ENCODE measurements around the gene RAB3GAP2. TPM values are rescaled to one million over a fixed set of nuclear protein-coding genes. Genes with fewer than 3 reads are reported as not detected.
A peak's percentile ranks its signal among the peaks of the same experiment; 100 is the strongest.
"Not testable (repeated sequence)": the region's sequence is repeated elsewhere in the genome, so short reads cannot be mapped to it uniquely, and the experiment has no call there.

RAB3GAP2 gene
- total RNA-seq, 2 experiments from 2014 or later: 49.5 to 55.4 TPM

DNA sequence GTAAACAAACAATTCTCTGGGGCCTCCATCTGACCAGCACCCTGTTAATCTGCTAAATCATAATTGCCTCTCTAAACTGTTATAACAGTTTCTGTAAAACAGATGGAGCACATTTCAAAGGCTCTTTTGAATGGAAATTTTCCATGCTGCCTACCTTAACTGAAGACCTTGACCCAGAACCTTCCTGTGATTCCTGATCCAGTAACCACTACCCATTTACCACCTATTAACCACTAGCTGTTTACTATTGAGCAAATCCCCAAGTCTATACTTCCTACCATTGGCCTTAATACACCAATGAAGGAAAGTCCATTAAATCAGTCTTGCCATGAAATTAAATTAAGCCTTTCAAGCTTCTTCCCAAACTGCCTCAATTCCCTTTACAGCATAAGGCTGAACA lies 46.3 kb downstream of the RAB3GAP2 start:
- H3K9me3 Mint-ChIP-seq: no peaks in the 10 kb centered on the region
- H3K27me3 Mint-ChIP-seq: no peaks in the 10 kb centered on the region
- H3K36me3 Mint-ChIP-seq (ENCODE audit: low read depth): peaks cover 37% of the 10 kb centered on the region
- ChIA-PET POLR2A (no interaction called here), CTCF (no interaction called here)
- no peaks in the 10 kb centered on the region for H3K4me1 Mint-ChIP-seq
- no peak overlapping the region for H3K4me3 Mint-ChIP-seq
- H3K27ac Mint-ChIP-seq: no peak overlapping the region
- DNase-seq: no peak

DNA sequence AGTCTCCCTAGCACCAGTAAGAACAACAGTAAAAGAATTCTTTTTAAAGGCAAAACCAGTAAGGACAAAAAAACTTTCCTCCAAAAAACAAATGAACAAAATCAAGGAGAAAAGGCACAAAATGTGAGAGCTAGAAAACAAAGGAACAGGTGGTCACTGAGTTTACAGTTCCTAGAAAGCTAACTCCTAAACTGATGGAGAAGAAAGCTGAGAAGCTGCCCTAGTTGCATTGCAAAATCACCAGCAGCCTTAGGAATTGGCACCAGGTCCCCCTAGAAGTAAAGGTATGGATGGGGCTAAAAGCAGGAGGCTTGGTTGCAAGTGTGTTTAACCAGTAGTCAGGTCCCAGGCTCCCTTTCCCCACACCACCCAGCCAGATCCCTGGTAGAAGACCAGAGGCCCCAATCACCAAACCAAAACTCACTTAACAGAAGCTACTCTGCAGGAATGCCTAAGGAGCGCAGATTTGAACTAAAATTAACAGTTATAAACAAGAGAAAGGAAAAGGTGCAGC lies 47.6 kb downstream of the RAB3GAP2 start:
- Mint-ChIP-seq H3K27ac (no peak overlapping the region), H3K4me1 (no peaks in the 10 kb centered on the region), H3K36me3 (ENCODE audit: low read depth) (peaks cover 39% of the 10 kb centered on the region), H3K9me3 (no peaks in the 10 kb centered on the region), H3K4me3 (no peak overlapping the region), H3K27me3 (no peaks in the 10 kb centered on the region)
- CTCF ChIA-PET: interaction anchor here (0.6 kb wide), 1 partner anchor 281 kb away, joined by 4 read pairs; no protein-coding TSS in a partner anchor
- no peak for DNase-seq
- POLR2A ChIA-PET: no interaction called here

DNA sequence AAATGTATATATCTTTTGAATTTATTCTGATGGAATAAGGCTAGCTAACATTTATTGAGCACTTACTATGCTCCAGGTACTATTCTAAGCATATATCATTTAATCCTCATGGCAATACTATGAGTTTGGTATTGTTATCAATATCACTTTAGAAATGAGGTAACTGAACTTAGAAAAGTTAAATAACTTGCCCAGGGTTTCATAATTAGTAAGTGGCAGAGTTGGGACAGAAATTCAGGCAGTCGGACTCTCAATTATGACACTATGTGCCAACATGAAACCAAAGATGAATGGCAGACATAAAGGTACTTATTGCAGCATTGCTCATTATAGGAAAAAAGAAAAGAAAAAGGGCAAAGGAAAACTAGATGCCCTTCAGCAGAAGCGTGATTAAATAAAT lies 48.2 kb downstream of the RAB3GAP2 start:
- Mint-ChIP-seq H3K27me3 (no peaks in the 10 kb centered on the region), H3K4me1 (no peaks in the 10 kb centered on the region), H3K27ac (no peak overlapping the region), H3K9me3 (no peaks in the 10 kb centered on the region), H3K4me3 (no peak overlapping the region), H3K36me3 (ENCODE audit: low read depth) (peaks cover 35% of the 10 kb centered on the region)
- POLR2A ChIA-PET: no interaction called here
- DNase-seq: no peak
- CTCF ChIA-PET: interaction anchor here (0.6 kb wide), 1 partner anchor 281 kb away, joined by 4 read pairs; no protein-coding TSS in a partner anchor

DNA sequence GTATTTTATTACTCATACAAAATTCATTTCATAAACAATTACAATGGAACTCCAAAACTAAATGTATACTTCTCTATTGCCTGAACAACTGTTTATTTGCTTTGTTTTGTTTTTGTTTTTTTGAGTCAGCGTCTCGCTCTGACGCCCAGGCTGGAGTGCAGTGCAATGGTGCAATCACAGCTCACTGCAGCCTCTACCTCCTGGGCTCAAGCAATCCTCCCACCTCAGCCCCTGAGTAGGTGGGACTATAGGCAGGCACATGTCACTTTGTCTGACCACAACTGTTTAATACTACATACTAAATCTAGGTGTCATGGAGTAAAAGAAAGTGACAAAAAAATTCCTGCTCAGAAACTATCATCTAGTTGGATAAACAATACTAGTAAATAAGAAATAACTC lies 49.3 kb downstream of the RAB3GAP2 start:
- H3K9me3 Mint-ChIP-seq: no peaks in the 10 kb centered on the region
- H3K27me3 Mint-ChIP-seq: no peaks in the 10 kb centered on the region
- ChIA-PET CTCF (no interaction called here), POLR2A (no interaction called here)
- no peaks in the 10 kb centered on the region for H3K4me1 Mint-ChIP-seq
- peaks cover 25% of the 10 kb centered on the region for H3K36me3 Mint-ChIP-seq (ENCODE audit: low read depth)
- no peak overlapping the region for H3K4me3 Mint-ChIP-seq
- H3K27ac Mint-ChIP-seq: no peak overlapping the region
- DNase-seq: no peak

DNA sequence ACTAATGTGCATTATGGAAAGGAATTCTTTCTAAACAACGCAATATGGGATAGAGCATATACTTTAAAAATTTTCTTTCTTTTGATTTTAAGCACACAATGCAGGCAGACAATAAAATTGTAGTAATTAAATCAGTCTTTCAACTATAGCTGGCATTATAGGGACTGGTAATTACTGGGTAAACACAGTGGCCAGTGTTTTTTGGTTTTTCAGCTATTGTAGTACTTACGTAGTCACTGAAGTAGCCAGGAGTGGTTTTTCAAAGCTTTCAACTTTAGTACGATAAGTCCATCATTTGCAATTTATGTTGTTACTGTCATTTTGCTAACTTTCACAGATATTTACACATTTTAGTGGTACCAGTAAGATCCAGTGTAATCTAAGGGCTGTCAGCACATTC lies 50.6 kb downstream of the RAB3GAP2 start:
- Mint-ChIP-seq H3K27me3 (no peaks in the 10 kb centered on the region), H3K4me1 (no peaks in the 10 kb centered on the region), H3K9me3 (no peaks in the 10 kb centered on the region), H3K4me3 (no peak overlapping the region), H3K27ac (no peak overlapping the region), H3K36me3 (ENCODE audit: low read depth) (peaks cover 17% of the 10 kb centered on the region)
- POLR2A ChIA-PET: no interaction called here
- CTCF ChIA-PET: interaction anchor here (0.9 to 1.2 kb wide), 2 partner anchors 9 to 10 kb away, joined by 3 to 5 read pairs; no protein-coding TSS in a partner anchor
- no peak for DNase-seq

DNA sequence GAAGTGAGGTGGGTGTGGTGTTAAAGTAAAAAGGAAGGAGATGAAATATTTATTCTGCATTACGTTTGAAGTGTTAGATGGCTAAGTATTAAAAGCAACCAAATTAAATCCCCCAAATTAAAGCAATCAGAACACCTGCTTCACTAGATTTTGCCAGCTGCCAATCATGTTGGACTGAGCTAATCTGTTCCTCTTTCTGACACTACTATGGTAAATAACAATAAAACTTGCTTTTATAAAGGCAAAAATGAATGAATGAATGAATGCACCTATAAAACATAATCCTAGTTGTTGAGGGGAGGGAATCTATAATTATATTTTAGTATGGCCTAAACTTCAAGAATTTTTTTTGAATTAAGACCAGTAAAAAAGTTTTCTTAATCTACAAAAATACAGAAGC lies 51.0 kb downstream of the RAB3GAP2 start:
- ChIA-PET CTCF (interaction anchor here (0.9 to 1.2 kb wide), 2 partner anchors 9 to 10 kb away, joined by 3 to 5 read pairs; no protein-coding TSS in a partner anchor), POLR2A (no interaction called here)
- Mint-ChIP-seq H3K4me3 (no peak overlapping the region), H3K27ac (no peak overlapping the region), H3K27me3 (no peaks in the 10 kb centered on the region), H3K4me1 (no peaks in the 10 kb centered on the region), H3K9me3 (no peaks in the 10 kb centered on the region), H3K36me3 (ENCODE audit: low read depth) (peaks cover 13% of the 10 kb centered on the region)
- no peak for DNase-seq

DNA sequence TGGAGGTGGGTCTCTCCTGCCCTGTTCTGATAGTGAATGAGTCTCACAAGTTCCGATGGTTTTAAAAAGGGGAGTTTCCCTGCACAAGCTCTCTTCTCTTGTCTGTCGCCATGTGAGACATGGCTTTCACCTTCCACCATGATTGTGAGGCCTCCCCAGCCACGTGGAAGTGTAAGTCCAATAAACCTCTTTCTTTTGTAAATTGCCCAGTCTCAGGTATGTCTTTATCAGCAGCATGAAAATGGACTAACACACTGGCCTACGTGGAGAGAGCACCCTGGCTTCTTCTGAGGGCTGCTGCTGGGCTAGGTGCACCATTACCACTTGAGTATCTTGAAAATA lies 51.6 kb downstream of the RAB3GAP2 start:
- H3K27me3 Mint-ChIP-seq; DNase-seq; H3K36me3 Mint-ChIP-seq (ENCODE audit: low read depth); POLR2A ChIA-PET; H3K9me3 Mint-ChIP-seq; H3K4me1 Mint-ChIP-seq; H3K27ac Mint-ChIP-seq; H3K4me3 Mint-ChIP-seq: not testable (repeated sequence)
- CTCF ChIA-PET: interaction anchor here (0.9 kb wide), 1 partner anchor 8 kb away, joined by 3 read pairs; no protein-coding TSS in a partner anchor

DNA sequence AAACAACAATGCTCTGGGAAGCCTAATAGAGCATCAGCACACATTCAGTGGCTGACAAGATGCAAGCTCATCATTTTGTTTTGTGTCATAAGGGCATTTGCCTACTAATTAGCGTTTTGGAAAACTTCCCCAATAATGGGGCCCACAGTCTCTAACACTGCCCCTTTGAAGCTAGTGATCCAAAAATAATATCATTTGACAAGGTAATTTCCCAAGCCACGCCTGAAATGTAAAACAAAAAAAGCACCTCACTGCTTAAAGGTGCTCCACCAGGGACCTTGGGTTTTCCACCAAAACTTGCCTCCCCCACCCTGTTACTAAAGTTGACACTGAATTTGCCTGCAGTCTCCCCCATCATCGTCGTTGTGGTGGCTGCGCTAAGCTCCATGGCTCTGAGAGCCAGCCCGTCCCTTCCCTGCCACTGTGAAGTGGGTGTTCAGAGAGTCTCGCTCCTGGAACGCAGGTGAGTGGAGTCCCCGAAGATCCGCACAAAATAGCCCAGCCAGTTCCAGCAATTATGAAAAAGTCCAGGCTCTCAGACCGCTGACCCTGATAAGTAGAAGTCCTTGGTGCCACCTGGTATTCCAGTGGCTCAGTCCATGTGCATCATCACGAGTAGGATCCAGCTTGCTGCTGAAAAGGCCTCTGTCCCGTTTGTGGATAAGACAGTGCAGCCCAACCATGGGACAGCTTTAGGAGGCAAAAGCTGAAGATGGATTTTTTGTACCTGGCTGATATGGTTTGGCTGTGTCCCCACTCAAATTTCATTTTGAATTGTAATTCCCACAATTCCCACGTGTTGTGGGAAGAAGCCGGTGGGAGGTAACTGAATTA lies 52.2 kb downstream of the RAB3GAP2 start:
- no peaks in the 10 kb centered on the region for H3K9me3 Mint-ChIP-seq
- H3K27me3 Mint-ChIP-seq: no peaks in the 10 kb centered on the region
- POLR2A ChIA-PET: no interaction called here
- CTCF ChIA-PET: interaction anchor here (0.6 to 1.5 kb wide), 3 partner anchors 9 to 160 kb away, joined by 3 to 4 read pairs (median 3); no protein-coding TSS in a partner anchor
- peaks cover 9% of the 10 kb centered on the region for H3K36me3 Mint-ChIP-seq (ENCODE audit: low read depth)
- no peaks in the 10 kb centered on the region for H3K4me1 Mint-ChIP-seq
- H3K27ac Mint-ChIP-seq: no peak overlapping the region
- DNase-seq: no peak
- no peak overlapping the region for H3K4me3 Mint-ChIP-seq

DNA sequence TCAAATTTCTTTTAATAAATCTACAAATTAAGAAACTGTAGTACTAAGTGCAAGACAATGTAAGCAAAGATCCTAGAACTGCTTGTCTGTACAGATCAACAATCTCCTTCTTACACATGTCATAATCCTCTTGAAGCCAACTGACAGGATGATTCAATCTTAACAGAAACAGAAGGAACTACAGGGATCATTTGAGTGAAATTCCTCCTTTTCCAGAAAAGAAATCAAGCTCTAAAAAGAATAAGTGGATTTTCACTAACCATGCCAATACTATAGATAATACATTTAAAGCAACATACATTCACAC lies 53.2 kb downstream of the RAB3GAP2 start:
- ChIA-PET CTCF (interaction anchor here (1.3 to 1.5 kb wide), 2 partner anchors 9 to 10 kb away, joined by 3 to 4 read pairs; no protein-coding TSS in a partner anchor), POLR2A (no interaction called here)
- DNase-seq: no peak
- Mint-ChIP-seq H3K9me3 (no peaks in the 10 kb centered on the region), H3K27me3 (no peaks in the 10 kb centered on the region), H3K36me3 (ENCODE audit: low read depth) (peaks cover 9% of the 10 kb centered on the region), H3K4me3 (no peak overlapping the region), H3K4me1 (no peaks in the 10 kb centered on the region), H3K27ac (no peak overlapping the region)

DNA sequence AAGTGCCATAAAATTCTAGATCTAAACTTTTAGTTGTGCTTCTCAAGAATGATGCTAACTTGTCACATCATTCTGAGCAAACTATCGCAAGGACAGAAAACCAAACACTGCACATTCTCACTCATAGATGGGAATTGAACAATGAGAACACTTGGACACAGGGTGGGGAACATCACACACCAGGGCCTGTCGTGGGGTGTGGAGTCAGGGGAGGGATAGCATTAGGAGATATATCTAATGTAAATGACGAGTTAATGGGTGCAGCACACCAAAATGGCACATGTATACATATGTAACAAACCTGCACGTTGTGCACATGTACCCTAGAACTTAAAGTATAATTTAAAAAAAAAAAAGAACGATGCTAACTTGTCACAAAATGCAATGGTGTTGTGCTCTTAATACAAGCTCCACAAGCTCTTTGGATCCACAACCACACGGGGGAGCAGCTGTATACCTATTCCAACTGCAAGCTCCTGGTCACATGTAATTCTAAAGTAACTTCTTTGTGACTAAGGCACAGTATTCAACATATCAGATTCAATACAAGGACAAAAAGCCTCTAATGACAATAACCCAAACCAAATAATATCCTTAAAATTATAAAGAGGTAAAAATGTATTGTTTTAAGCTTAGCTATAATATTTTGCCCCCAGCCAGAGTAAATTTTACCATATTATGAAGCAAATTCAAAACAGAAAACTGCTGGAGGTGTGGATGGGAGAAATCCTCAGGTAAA lies 53.7 kb downstream of the RAB3GAP2 start:
- H3K27ac Mint-ChIP-seq, POLR2A ChIA-PET, H3K9me3 Mint-ChIP-seq, H3K27me3 Mint-ChIP-seq, H3K4me3 Mint-ChIP-seq, H3K4me1 Mint-ChIP-seq: not testable (repeated sequence)
- CTCF ChIA-PET: interaction anchor here (1.3 to 1.5 kb wide), 2 partner anchors 8 to 11 kb away, joined by 3 to 4 read pairs; no protein-coding TSS in a partner anchor
- H3K36me3 Mint-ChIP-seq (ENCODE audit: low read depth): peaks cover 11% of the 10 kb centered on the region
- peak; percentile 42 for DNase-seq

DNA sequence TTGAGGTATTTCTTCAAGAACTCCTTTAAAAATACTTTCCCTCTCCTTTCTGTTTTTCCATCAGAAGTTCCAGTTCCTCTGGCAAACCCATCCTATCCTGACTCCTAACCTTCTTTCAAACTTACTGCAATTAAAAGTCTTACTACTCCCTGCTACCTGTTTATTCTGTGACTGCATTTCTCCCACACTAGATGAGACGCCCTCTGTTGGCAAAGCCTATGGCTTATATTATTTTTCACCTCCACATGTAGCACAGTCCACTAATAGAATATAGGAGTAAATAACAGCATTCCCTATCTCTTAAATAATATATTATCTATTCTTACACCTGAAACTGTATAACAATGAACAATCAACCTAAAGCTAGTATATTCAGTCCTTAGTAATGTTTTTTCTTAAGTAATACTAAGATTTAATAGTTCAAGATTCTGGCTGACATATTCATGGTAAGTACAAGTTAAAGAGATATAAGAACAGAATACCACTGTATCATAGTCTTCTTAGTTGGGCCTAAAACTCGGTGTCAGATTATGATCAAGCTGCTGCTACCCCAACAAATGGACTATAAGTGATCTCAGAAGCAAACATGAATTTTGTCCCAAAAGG lies 54.8 kb downstream of the RAB3GAP2 start:
- ChIA-PET CTCF (interaction anchor here (0.9 to 1.3 kb wide), 2 partner anchors 10 to 12 kb away, joined by 3 read pairs; no protein-coding TSS in a partner anchor), POLR2A (no interaction called here)
- Mint-ChIP-seq H3K9me3 (no peaks in the 10 kb centered on the region), H3K36me3 (ENCODE audit: low read depth) (peaks cover 15% of the 10 kb centered on the region), H3K27ac (no peak overlapping the region), H3K27me3 (no peaks in the 10 kb centered on the region), H3K4me3 (no peak overlapping the region), H3K4me1 (no peaks in the 10 kb centered on the region)
- peak; percentile 7 for DNase-seq

DNA sequence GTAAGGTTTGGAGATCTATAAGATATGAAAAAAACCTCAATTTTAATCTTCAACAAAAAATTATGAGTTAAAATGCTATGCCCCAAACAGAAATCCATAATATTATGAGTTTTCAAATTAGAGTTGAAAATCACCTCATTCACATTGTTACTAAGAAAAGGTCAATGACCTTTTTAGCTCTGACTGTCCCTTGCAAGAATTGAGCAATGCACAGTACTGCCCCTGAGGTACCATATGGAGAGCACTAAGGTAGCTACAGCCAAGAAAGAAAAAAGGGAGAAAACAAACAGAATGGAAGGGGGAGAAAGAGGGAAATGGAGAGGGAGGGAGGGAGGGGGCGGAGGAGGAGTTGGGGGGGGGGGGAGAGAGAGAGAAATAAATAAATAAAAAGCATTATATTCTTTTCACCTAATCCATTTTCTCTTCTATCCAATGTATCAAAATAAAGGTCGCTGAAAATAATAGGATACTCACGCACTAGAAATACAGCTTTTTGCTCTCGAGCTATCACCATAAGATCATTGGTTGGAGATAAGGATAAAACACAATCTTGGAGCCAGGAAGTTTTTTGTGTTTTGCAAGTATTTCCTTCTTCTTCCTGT lies 58.8 kb downstream of the RAB3GAP2 start:
- CTCF ChIA-PET: no interaction called here
- Mint-ChIP-seq H3K4me1 (no peaks in the 10 kb centered on the region), H3K36me3 (ENCODE audit: low read depth) (peaks cover 34% of the 10 kb centered on the region), H3K27ac (no peak overlapping the region), H3K4me3 (no peak overlapping the region), H3K9me3 (no peaks in the 10 kb centered on the region), H3K27me3 (no peaks in the 10 kb centered on the region)
- POLR2A ChIA-PET: no interaction called here
- no peak for DNase-seq

DNA sequence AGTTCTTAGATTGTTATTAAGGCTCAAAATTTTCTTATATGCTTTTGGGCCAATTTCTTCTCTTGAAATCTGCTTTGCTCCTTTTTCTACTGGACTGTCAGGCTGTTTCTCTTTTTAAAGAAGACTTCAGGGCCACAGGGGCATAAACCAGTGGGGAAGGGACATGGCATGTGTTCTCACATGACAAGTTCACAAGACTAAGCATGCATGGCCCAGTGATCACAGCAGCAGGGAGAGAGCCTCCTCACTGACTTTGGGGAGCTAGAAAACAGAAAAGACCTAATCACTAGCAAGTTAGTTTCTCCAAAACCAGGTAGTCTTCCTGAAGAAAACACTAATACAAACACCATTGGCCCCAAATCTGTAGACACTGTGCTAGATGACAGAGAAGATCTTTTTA lies 64.8 kb downstream of the RAB3GAP2 start:
- Mint-ChIP-seq H3K4me1 (no peaks in the 10 kb centered on the region), H3K36me3 (ENCODE audit: low read depth) (peaks cover 59% of the 10 kb centered on the region), H3K9me3 (no peaks in the 10 kb centered on the region), H3K4me3 (no peak overlapping the region), H3K27me3 (no peaks in the 10 kb centered on the region), H3K27ac (no peak overlapping the region)
- CTCF ChIA-PET: no interaction called here
- DNase-seq: no peak
- POLR2A ChIA-PET: no interaction called here
